ENCODE measurements around the gene MAPK10.

MAPK10 gene

DNA sequence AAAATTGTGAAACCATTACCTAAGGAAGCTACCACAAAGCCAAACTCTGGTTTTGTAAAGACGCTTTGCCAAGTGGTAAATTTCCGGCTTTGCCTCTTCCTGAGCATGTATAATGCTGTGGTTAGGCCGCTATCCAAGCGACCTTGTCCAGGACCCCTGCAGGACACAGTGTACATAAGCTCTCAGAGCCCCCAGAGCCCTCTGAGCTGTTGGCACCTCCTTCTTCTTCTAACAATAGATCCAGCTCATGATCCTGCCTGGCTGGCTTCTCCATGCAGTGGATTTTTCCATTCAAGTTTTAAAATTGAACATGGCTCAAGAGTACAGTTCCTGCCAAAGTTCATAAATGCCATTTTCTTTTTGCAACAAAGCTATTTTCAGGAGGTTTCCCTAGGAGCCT is 326.7 kb downstream of the MAPK10 start (continued):
- TF ChIP-seq, protein P1, sequence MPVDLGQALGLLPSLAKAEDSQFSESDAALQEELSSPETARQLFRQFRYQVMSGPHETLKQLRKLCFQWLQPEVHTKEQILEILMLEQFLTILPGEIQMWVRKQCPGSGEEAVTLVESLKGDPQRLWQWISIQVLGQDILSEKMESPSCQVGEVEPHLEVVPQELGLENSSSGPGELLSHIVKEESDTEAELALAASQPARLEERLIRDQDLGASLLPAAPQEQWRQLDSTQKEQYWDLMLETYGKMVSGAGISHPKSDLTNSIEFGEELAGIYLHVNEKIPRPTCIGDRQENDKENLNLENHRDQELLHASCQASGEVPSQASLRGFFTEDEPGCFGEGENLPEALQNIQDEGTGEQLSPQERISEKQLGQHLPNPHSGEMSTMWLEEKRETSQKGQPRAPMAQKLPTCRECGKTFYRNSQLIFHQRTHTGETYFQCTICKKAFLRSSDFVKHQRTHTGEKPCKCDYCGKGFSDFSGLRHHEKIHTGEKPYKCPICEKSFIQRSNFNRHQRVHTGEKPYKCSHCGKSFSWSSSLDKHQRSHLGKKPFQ (tag by site-specific recombination; IDR thresholded peaks at IDR 0.05) = no peak
- TF ChIP-seq ZNF398 (tag by site-specific recombination; IDR thresholded peaks at IDR 0.05) (no peak), ZFP37 (tag by site-specific recombination; IDR thresholded peaks at IDR 0.05) (no peak), ZNF133 (tag by site-specific recombination; IDR thresholded peaks at IDR 0.05) (no peak), ZNF529 (tag by site-specific recombination; IDR thresholded peaks at IDR 0.05; ENCODE audit: insufficient replicate concordance) (no peak), ZNF76 (tag by site-specific recombination; IDR thresholded peaks at IDR 0.05; ENCODE audit: borderline replicate concordance, low read depth) (no peak)

GRCh38 chr4:86032476-86033022 is 327.3 kb downstream of the MAPK10 start:
- TF ChIP-seq YY1 (tag by site-specific recombination; IDR thresholded peaks at IDR 0.05) (no peak), REST (tag by site-specific recombination; IDR thresholded peaks at IDR 0.05) (no peak), PRDM4 (tag by site-specific recombination; IDR thresholded peaks at IDR 0.05) (no peak), ZNF280C (tag by site-specific recombination; IDR thresholded peaks at IDR 0.05) (no peak), ZNF10 (tag by site-specific recombination; IDR thresholded peaks at IDR 0.05) (no peak), ZNF148 (tag by site-specific recombination; IDR thresholded peaks at IDR 0.05; ENCODE audit: borderline replicate concordance) (no peak), ZNF626 (tag by site-specific recombination; IDR thresholded peaks at IDR 0.05) (no peak), ZNF704 (tag by site-specific recombination; IDR thresholded peaks at IDR 0.05) (no peak)
- TF ChIP-seq, protein P2, sequence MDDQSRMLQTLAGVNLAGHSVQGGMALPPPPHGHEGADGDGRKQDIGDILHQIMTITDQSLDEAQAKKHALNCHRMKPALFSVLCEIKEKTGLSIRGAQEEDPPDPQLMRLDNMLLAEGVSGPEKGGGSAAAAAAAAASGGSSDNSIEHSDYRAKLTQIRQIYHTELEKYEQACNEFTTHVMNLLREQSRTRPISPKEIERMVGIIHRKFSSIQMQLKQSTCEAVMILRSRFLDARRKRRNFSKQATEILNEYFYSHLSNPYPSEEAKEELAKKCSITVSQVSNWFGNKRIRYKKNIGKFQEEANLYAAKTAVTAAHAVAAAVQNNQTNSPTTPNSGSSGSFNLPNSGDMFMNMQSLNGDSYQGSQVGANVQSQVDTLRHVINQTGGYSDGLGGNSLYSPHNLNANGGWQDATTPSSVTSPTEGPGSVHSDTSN (CRISPR knock-in tag; IDR thresholded peaks at IDR 0.05) = no peak
- TF ChIP-seq, protein P3, sequence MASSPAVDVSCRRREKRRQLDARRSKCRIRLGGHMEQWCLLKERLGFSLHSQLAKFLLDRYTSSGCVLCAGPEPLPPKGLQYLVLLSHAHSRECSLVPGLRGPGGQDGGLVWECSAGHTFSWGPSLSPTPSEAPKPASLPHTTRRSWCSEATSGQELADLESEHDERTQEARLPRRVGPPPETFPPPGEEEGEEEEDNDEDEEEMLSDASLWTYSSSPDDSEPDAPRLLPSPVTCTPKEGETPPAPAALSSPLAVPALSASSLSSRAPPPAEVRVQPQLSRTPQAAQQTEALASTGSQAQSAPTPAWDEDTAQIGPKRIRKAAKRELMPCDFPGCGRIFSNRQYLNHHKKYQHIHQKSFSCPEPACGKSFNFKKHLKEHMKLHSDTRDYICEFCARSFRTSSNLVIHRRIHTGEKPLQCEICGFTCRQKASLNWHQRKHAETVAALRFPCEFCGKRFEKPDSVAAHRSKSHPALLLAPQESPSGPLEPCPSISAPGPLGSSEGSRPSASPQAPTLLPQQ (tag by site-specific recombination; IDR thresholded peaks at IDR 0.05) = no peak
- H3K4me3 ChIP-seq (ENCODE audit: low read depth, low read length) = no peak overlapping the region
- H3K4me1 ChIP-seq (ENCODE audit: control insufficient read depth, insufficient read depth, low read length) = no peaks in the 10 kb centered on the region
- POLR2A ChIA-PET = no interaction called here
- no peaks in the 10 kb centered on the region for H3K9me3 ChIP-seq (ENCODE audit: control insufficient read depth, insufficient read depth, low read depth, low read length)
- H3K36me3 ChIP-seq (ENCODE audit: control insufficient read depth in 2 of 2, insufficient read depth in 1 of 2, low read length in 2 of 2) = no peaks in the 10 kb centered on the region
- no peak overlapping the region for H3K27ac ChIP-seq (ENCODE audit: extremely low read depth, low read depth, low read length)
- CTCF ChIA-PET = interaction anchor here (0.8 to 1.1 kb wide), 2 partner anchors 11 to 236 kb away, joined by 3 to 4 read pairs; no protein-coding TSS in a partner anchor

Data from HEK293 (cell line).